Lung (tissue), 12 donors: ENCODE results near the gene FKBP6. TPM values are rescaled to one million over a fixed set of nuclear protein-coding genes. Genes with fewer than 3 reads are reported as not detected.

ENCODE experiments used
- ATAC-seq: fragments of 200-7000 bp; cut with Tn5 transposase; one replicate; pipeline ENCODE4 v1.9.1; 2020; ENCODE audit warnings: moderate number of reproducible peaks; ENCODE audit not compliant: insufficient read depth, low FRiP score
- DNase-seq, 3 donors: peaks; one replicate each; pipeline ENCODE4 v3.0.0-alpha.2; 2013 to 2017
- H3K27ac ChIP-seq, 2 donors: one replicate each; pipeline ENCODE4 v1.5.1; 2013; ENCODE audit warnings: mild to moderate bottlenecking in 2 of 2, moderate library complexity in 2 of 2, control low read depth in 1 of 2, inconsistent platforms in 1 of 2, low read depth in 1 of 2, low read length in 1 of 2
- H3K27me3 ChIP-seq, 3 donors: one replicate each; pipeline ENCODE4 v1.5.1; 2013; ENCODE audit warnings: low read length in 2 of 3; ENCODE audit not compliant: control insufficient read depth in 3 of 3, insufficient read depth in 3 of 3
- H3K36me3 ChIP-seq, 4 donors: one replicate each; pipeline ENCODE4 v1.5.1; 2013; ENCODE audit warnings: low read length in 4 of 4, mild to moderate bottlenecking in 1 of 4, moderate library complexity in 1 of 4; ENCODE audit not compliant: control insufficient read depth in 4 of 4, insufficient read depth in 4 of 4
- H3K4me1 ChIP-seq, 5 donors: one replicate each; pipeline ENCODE4 v1.5.1; 2013; ENCODE audit warnings: low read length in 5 of 5, mild to moderate bottlenecking in 2 of 5, moderate library complexity in 1 of 5; ENCODE audit not compliant: control insufficient read depth in 5 of 5, insufficient read depth in 5 of 5
- H3K4me3 ChIP-seq: one replicate; pipeline ENCODE4 v1.5.1; 2013; ENCODE audit warnings: mild to moderate bottlenecking, control low read depth, moderate library complexity
- H3K9ac ChIP-seq, 2 donors: one replicate each; pipeline ENCODE4 v1.5.1; 2013; ENCODE audit warnings: low read length in 2 of 2, control low read depth in 1 of 2; ENCODE audit not compliant: insufficient read depth in 1 of 2
- H3K9me3 ChIP-seq, 4 donors: one replicate each; pipeline ENCODE4 v1.5.1; 2013; ENCODE audit warnings: low read length in 3 of 4, mild to moderate bottlenecking in 1 of 4, moderate library complexity in 1 of 4; ENCODE audit not compliant: control insufficient read depth in 4 of 4, insufficient read depth in 3 of 4
- WGBS, 2 donors: extraction: QIAGEN DNeasy Blood & Tissue Kit; methylation state at CpG; one replicate each; pipeline ENCODE4 v1.1.7; 2013; 5-methylcytosine and 5-hydroxymethylcytosine counted together
- polyA plus RNA-seq, 2 donors: library from polyadenylated mRNA; stranded (reverse); fragments of 200-250 nt; gene quantifications; one replicate each; pipeline ENCODE4 v1.2.1, GENCODE V29; 2013
- total RNA-seq, 2 donors: library from RNA; depleted of rRNA in 1 of 2; stranded (reverse); fragments of >200 nt in 1 of 2; gene quantifications; one replicate each; pipeline ENCODE4 v1.2.1, GENCODE V29; 2014 to 2021
- TF ChIP-seq, protein P1 (sequence below): IDR thresholded peaks from 2 replicates; pipeline ENCODE4 v1.5.1; 2012; ENCODE audit warnings: mild to moderate bottlenecking; ENCODE audit errors: control extremely low read depth, extremely low read depth
- donor health status: control.
- donor health status: control.
- donor health status: Bipolar disorder and iron deficiency.
- donor health status: healthy.
- donor health status: DM: yes; HTN: yes; CAD: no.

The FKBP6 gene
- total and polyA plus RNA-seq, 4 donors: 0.08 to 1.5 TPM; not detected in 2

DNA sequence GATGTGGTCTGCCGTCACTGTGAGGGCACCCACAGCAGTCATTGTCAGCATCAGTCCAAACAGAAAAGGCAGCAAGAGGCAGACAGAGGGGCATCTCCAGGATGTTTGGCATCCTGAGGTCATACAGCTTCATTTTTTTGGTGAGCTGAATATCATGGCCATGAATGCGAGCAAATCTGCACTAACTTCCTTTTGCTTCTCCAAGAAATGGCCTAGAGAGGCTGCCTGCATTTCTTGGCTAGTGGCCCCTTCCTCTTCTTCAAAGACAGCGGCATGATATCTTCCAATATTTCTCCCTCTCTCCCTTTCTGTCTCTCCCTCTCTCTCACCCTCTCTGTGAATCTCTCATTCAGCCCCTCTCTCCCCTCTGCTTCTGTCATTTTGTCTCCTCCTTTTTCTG is 24.8 kb downstream of the FKBP6 start:
- H3K27ac ChIP-seq: no peak overlapping the region
- peaks cover 0 to 5% (median 0%) of the 10 kb centered on the region in 4 donors for H3K9me3 ChIP-seq
- ATAC-seq: no peak
- H3K4me3 ChIP-seq: no peak overlapping the region
- H3K36me3 ChIP-seq: no peaks in the 10 kb centered on the region
- no peak overlapping the region for H3K9ac ChIP-seq
- 96 to 98% methylated on average over 3 of the region's 3 CpGs for WGBS, 2 donors
- TF ChIP-seq, protein P1, sequence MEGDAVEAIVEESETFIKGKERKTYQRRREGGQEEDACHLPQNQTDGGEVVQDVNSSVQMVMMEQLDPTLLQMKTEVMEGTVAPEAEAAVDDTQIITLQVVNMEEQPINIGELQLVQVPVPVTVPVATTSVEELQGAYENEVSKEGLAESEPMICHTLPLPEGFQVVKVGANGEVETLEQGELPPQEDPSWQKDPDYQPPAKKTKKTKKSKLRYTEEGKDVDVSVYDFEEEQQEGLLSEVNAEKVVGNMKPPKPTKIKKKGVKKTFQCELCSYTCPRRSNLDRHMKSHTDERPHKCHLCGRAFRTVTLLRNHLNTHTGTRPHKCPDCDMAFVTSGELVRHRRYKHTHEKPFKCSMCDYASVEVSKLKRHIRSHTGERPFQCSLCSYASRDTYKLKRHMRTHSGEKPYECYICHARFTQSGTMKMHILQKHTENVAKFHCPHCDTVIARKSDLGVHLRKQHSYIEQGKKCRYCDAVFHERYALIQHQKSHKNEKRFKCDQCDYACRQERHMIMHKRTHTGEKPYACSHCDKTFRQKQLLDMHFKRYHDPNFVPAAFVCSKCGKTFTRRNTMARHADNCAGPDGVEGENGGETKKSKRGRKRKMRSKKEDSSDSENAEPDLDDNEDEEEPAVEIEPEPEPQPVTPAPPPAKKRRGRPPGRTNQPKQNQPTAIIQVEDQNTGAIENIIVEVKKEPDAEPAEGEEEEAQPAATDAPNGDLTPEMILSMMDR: no peak
- no peaks in the 10 kb centered on the region for H3K27me3 ChIP-seq
- peaks cover 0 to 3% (median 0%) of the 10 kb centered on the region in 5 donors for H3K4me1 ChIP-seq
- no peak for DNase-seq

DNA sequence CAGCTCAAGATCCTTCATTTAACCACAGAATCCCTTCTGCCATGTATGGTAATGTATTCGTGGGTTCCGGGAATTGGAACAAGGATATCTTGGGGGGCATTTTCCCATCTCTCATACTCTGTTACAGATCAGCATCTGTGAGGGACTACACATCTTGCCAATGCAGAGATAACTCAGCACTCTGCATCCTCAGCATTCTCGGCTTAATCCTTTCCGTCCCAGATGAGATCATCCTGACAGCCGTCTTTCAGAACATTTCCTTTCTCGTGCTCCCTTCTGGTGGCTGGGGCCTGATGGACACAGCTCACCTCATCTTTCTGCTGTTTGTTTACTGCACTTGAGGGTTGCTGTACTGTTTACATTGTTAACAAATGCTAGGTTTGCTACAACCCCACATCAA is 25.3 kb downstream of the FKBP6 start:
- Histone ChIP-seq H3K4me1 (peaks cover 0 to 8% (median 0%) of the 10 kb centered on the region in 5 donors), H3K27ac (no peak overlapping the region), H3K27me3 (no peaks in the 10 kb centered on the region), H3K9me3 (peaks cover 0 to 5% (median 0%) of the 10 kb centered on the region in 4 donors), H3K9ac (no peak overlapping the region), H3K4me3 (no peak overlapping the region), H3K36me3 (no peaks in the 10 kb centered on the region)
- TF ChIP-seq, protein P1: no peak
- DNase-seq: no peak
- WGBS, 2 donors: 95 to 97% methylated on average over 6 of the region's 6 CpGs
- no peak for ATAC-seq

DNA sequence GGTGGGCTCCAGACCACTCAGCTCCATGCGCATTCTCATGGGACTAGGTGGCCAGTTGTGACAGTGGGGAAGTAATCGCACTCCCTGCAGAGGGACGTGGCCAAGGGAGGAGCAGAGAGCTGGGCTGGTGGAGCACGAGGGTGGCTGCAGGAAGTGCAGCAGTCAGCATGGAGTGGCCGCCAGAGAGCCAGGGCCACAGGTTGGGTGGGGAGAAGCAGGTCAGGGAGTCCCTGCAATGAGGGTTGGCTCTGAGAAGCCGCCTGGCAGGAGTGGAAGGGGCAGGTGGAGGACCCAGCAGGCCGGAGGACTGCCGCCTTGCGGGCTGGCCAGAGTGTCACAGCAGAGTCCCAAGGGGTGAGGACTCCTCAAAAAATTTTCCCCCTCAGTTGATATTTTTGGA is 26.2 kb downstream of the FKBP6 start:
- TF ChIP-seq, protein P1: no peak
- ATAC-seq: no peak
- DNase-seq: no peak
- Histone ChIP-seq H3K27ac (no peak overlapping the region), H3K36me3 (no peaks in the 10 kb centered on the region), H3K9ac (no peak overlapping the region), H3K4me3 (no peak overlapping the region), H3K4me1 (peaks cover 0 to 13% (median 3%) of the 10 kb centered on the region in 5 donors), H3K9me3 (peaks cover 0 to 5% (median 0%) of the 10 kb centered on the region in 4 donors), H3K27me3 (no peaks in the 10 kb centered on the region)
- 90 to 92% methylated on average over 9 of the region's 9 CpGs for WGBS, 2 donors

DNA sequence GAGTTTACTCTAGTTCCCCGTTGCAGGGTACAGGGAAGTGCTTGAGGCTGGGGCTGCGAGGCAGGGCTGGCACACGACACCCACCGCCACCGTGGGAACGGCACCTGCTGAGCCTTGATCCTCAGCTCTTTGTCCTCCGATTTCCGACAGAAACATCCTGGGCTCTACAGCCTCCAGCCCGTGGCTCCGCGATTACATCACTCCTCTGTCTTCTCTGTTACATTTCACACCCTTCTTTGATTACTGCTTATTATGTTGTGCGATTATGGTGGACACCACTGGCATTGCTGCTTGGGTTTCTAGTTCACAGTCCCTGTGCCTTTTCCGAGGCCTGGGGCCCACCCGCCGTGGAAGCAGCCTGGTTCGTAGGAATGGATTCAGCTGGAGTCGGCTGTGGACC is 26.9 kb downstream of the FKBP6 start:
- H3K4me3 ChIP-seq: no peak overlapping the region
- peaks cover 0 to 5% (median 0%) of the 10 kb centered on the region in 4 donors for H3K9me3 ChIP-seq
- TF ChIP-seq, protein P1: no peak
- ATAC-seq (no peak), DNase-seq (no peak)
- H3K9ac ChIP-seq: no peak overlapping the region
- H3K4me1 ChIP-seq: peaks cover 0 to 13% (median 3%) of the 10 kb centered on the region in 5 donors
- no peak overlapping the region for H3K27ac ChIP-seq
- no peaks in the 10 kb centered on the region for H3K36me3 ChIP-seq
- H3K27me3 ChIP-seq: no peaks in the 10 kb centered on the region
- WGBS, 2 donors: 91 to 92% methylated on average over 17 of the region's 17 CpGs
